SK-N-SH treated with all-trans-retinoic acid at 6 μM for 48 hours (cell line): ENCODE data around the gene RAB3IL1.

Experiments used
- ATAC-seq: fragments of 200-7000 bp; cut with Tn5 transposase; 3 replicates; pipeline ENCODE4 v1.9.1; 2020; ENCODE audit warnings: mild to moderate bottlenecking, moderate library complexity
- BACH2 ChIP-seq: fragments of 250-450 bp; sonication (Bioruptor Pico); IDR thresholded peaks from 2 replicates; pipeline ENCODE4 v1.9.0; 2021; ENCODE audit warnings: mild to moderate bottlenecking, borderline replicate concordance
- CREB5 ChIP-seq: fragments of 250-450 bp; sonication (Bioruptor Pico); IDR thresholded peaks from 2 replicates; pipeline ENCODE4 v1.5.1; 2020; ENCODE audit warnings: low read depth, mild to moderate bottlenecking, moderate library complexity
- CSDC2 ChIP-seq: fragments of 250-450 bp; sonication (Bioruptor Pico); IDR thresholded peaks from 2 replicates; pipeline ENCODE4 v1.5.0; 2020; ENCODE audit warnings: mild to moderate bottlenecking, moderate library complexity
- CSRNP3 ChIP-seq: fragments of 250-450 bp; sonication (Bioruptor Pico); IDR thresholded peaks from 2 replicates; pipeline ENCODE4 v1.5.1; 2021; ENCODE audit warnings: mild to moderate bottlenecking, moderate library complexity
- ESRRG ChIP-seq: fragments of 250-450 bp; sonication (Bioruptor Pico); IDR thresholded peaks from 2 replicates; pipeline ENCODE4 v1.6.1; 2021; ENCODE audit warnings: mild to moderate bottlenecking
- GLIS3 ChIP-seq: fragments of 250-450 bp; sonication (Bioruptor Pico); IDR thresholded peaks from 2 replicates; pipeline ENCODE4 v1.5.0; 2020; ENCODE audit warnings: mild to moderate bottlenecking, moderate library complexity
- OSR1 ChIP-seq: fragments of 250-450 bp; sonication (Bioruptor Pico); IDR thresholded peaks from 2 replicates; pipeline ENCODE4 v1.8.0; 2022; ENCODE audit warnings: moderate library complexity, mild to moderate bottlenecking, inconsistent platforms
- PATZ1 ChIP-seq: fragments of 250-450 bp; sonication (Bioruptor Pico); IDR thresholded peaks from 2 replicates; pipeline ENCODE4 v1.8.0; 2020; ENCODE audit warnings: mild to moderate bottlenecking, moderate library complexity, borderline replicate concordance
- PPARA ChIP-seq: fragments of 250-450 bp; sonication (Bioruptor Pico); IDR thresholded peaks from 2 replicates; pipeline ENCODE4 v1.5.0; 2020; ENCODE audit warnings: mild to moderate bottlenecking, borderline replicate concordance
- SNAI2 ChIP-seq: fragments of 250-450 bp; sonication (Bioruptor Pico); IDR thresholded peaks from 2 replicates; pipeline ENCODE4 v1.5.0; 2020; ENCODE audit warnings: mild to moderate bottlenecking, moderate library complexity
- TCF4 ChIP-seq: fragments of 250-450 bp; sonication (Bioruptor Pico); IDR thresholded peaks from 2 replicates; pipeline ENCODE4 v1.8.0; 2021; ENCODE audit warnings: mild to moderate bottlenecking, moderate library complexity, borderline replicate concordance
- TOX ChIP-seq: fragments of 250-450 bp; sonication (Bioruptor Pico); IDR thresholded peaks from 2 replicates; pipeline ENCODE4 v1.8.0; 2021; ENCODE audit warnings: mild to moderate bottlenecking, moderate library complexity, borderline replicate concordance
- TSHZ2 ChIP-seq: fragments of 250-450 bp; sonication (Bioruptor Pico); IDR thresholded peaks from 2 replicates; pipeline ENCODE4 v1.5.0; 2020; ENCODE audit warnings: mild to moderate bottlenecking, moderate library complexity
- ZC3H10 ChIP-seq: fragments of 250-450 bp; sonication (Bioruptor Pico); IDR thresholded peaks from 2 replicates; pipeline ENCODE4 v1.5.1; 2021; ENCODE audit warnings: mild to moderate bottlenecking, moderate library complexity
- ZFP3 ChIP-seq: fragments of 250-450 bp; sonication (Bioruptor Pico); IDR thresholded peaks from 2 replicates; pipeline ENCODE4 v1.5.0; 2020; ENCODE audit warnings: mild to moderate bottlenecking, moderate library complexity
- ZFP30 ChIP-seq: fragments of 450-650 bp; formaldehyde crosslinking; IDR thresholded peaks from 2 replicates; pipeline ENCODE4 v1.5.0; 2022; ENCODE audit warnings: mild to moderate bottlenecking, moderate library complexity
- ZNF70 ChIP-seq: fragments of 450-650 bp; formaldehyde crosslinking; IDR thresholded peaks from 2 replicates; pipeline ENCODE4 v1.5.0; 2020; ENCODE audit warnings: mild to moderate bottlenecking, moderate library complexity
- ZNF8 ChIP-seq: fragments of 450-650 bp; formaldehyde crosslinking; IDR thresholded peaks from 2 replicates; pipeline ENCODE4 v1.5.0; 2020; ENCODE audit warnings: mild to moderate bottlenecking, moderate library complexity

Gene RAB3IL1

GRCh38 chr11:61951484-61952135 lies 34.2 kb upstream of the RAB3IL1 start (continued):
- TF ChIP-seq ZC3H10 (no peak), CSDC2 (CRISPR knock-in tag) (no peak), ZFP3 (no peak), ZNF8 (CRISPR knock-in tag) (no peak), BACH2 (CRISPR knock-in tag) (no peak), SNAI2 (CRISPR knock-in tag) (no peak), ZNF70 (CRISPR knock-in tag) (no peak)

- ATAC-seq = no peak
- TF ChIP-seq ZFP3 (0 out of 2 replicates have a peak, but pooled peaks have one; percentile 7), GLIS3 (CRISPR knock-in tag) (no peak)
- TF ChIP-seq, all 23 proteins: peak for 1
Measured at GRCh38 chr11:61950035-61950547, 32.7 kb upstream of the RAB3IL1 start, which contains the start of gene BEST1. Gene BEST1, plus strand, starts transcription at chr11:61950351. Its CDS starts 1,456 bp downstream, at chr11:61951807.

GRCh38 chr11:61949169-61950034 lies 32.0 kb upstream of the RAB3IL1 start:
- no peak for TF ChIP-seq GLIS3 (CRISPR knock-in tag)
- no peak for TF ChIP-seq CSDC2 (CRISPR knock-in tag)
- no peak for TF ChIP-seq BACH2 (CRISPR knock-in tag)
- peak; percentile 93 for TF ChIP-seq ZFP3
- TF ChIP-seq TCF4 = no peak
- TF ChIP-seq PATZ1 (CRISPR knock-in tag) = no peak
- no peak for TF ChIP-seq ZNF70 (CRISPR knock-in tag)
- no peak for TF ChIP-seq OSR1 (CRISPR knock-in tag)
- peak; percentile 84 for ATAC-seq

GRCh38 chr11:61948505-61948904 lies 31.1 kb upstream of the RAB3IL1 start:
- no peak for ATAC-seq

GRCh38 chr11:61947486-61948210 lies 30.3 kb upstream of the RAB3IL1 start:
- ATAC-seq = peak; percentile 90
- TF ChIP-seq ZFP30 (CRISPR knock-in tag) (no peak), ZNF70 (CRISPR knock-in tag) (peak; percentile 84), TOX (CRISPR knock-in tag) (no peak)

More at GRCh38 chr11:61948505-61948904, 31.1 kb upstream of the RAB3IL1 start:
- TF ChIP-seq ESRRG (CRISPR knock-in tag) = no peak

GRCh38 chr11:61946894-61947293 lies 29.5 kb upstream of the RAB3IL1 start:
- peak; percentile 99 for TF ChIP-seq ZFP3
- no peak for TF ChIP-seq OSR1 (CRISPR knock-in tag)
- no peak for TF ChIP-seq CSRNP3 (CRISPR knock-in tag)
- ATAC-seq = no peak

- ATAC-seq = no peak
- TF ChIP-seq ESRRG (CRISPR knock-in tag) = no peak
- no peak for TF ChIP-seq PPARA
- TF ChIP-seq PATZ1 (CRISPR knock-in tag) = no peak
- TF ChIP-seq CREB5 (CRISPR knock-in tag) = no peak
- no peak for TF ChIP-seq ZFP30 (CRISPR knock-in tag)
- TF ChIP-seq GLIS3 (CRISPR knock-in tag) = no peak
- no peak for TF ChIP-seq TSHZ2 (CRISPR knock-in tag)
- no peak for TF ChIP-seq OSR1 (CRISPR knock-in tag)
Measured at GRCh38 chr11:61945191-61945590, 27.8 kb upstream of the RAB3IL1 start.
